ENCODE measurements around the gene PNMA8A.
A peak's percentile ranks its signal among the peaks of the same experiment; 100 is the strongest.
"Not testable (repeated sequence)": the region's sequence is repeated elsewhere in the genome, so short reads cannot be mapped to it uniquely, and the experiment has no call there.

PNMA8A gene

DNA sequence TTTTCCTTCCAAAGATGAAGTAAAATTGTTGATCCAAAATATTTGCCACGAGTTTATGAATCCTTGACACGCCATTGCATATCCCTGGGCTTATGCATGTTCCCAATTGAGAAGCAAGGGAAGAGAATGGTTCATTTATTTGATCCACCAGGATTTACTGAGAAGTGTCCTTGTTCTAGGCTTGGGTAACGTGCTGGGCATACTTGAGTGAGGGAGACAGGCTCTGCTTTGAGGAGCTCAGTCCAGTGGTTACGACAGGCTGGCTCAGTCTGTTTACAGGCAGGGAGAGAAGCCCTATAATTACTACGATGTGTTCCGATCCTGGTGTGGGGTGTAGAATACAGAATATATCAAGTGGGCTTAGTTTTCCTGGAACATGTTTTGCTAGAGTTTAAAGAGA lies 36.4 kb downstream of the PNMA8A start:
- H3K9me3 ChIP-seq (ENCODE audit: control insufficient read depth, low read length) = no peaks in the 10 kb centered on the region
- no peak overlapping the region for H3K9ac ChIP-seq (ENCODE audit: low read length)

GRCh38 chr19:46433470-46433869 lies 37.9 kb downstream of the PNMA8A start:
- peaks cover 12% of the 10 kb centered on the region for H3K27me3 ChIP-seq (ENCODE audit: control insufficient read depth, insufficient read depth, low read length)
- not testable (repeated sequence) for H3K9me3 ChIP-seq (ENCODE audit: control insufficient read depth, low read length); H3K9ac ChIP-seq (ENCODE audit: low read length); H3K4me3 ChIP-seq (ENCODE audit: low read length); H3K4me1 ChIP-seq (ENCODE audit: control insufficient read depth, insufficient read depth, low read length); H3K36me3 ChIP-seq (ENCODE audit: control insufficient read depth, insufficient read depth, low read length)

More for the DNA sequence above, 36.4 kb downstream of the PNMA8A start:
- no peak overlapping the region for H3K4me3 ChIP-seq (ENCODE audit: low read length)
- no peaks in the 10 kb centered on the region for H3K36me3 ChIP-seq (ENCODE audit: control insufficient read depth, insufficient read depth, low read length)
- peaks cover 1% of the 10 kb centered on the region for H3K27me3 ChIP-seq (ENCODE audit: control insufficient read depth, insufficient read depth, low read length)
- H3K4me1 ChIP-seq (ENCODE audit: control insufficient read depth, insufficient read depth, low read length) = no peaks in the 10 kb centered on the region

- H3K4me3 ChIP-seq (ENCODE audit: low read length) = no peak overlapping the region
- H3K36me3 ChIP-seq (ENCODE audit: control insufficient read depth, insufficient read depth, low read length) = no peaks in the 10 kb centered on the region
- H3K9me3 ChIP-seq (ENCODE audit: control insufficient read depth, low read length) = no peaks in the 10 kb centered on the region
- H3K4me1 ChIP-seq (ENCODE audit: control insufficient read depth, insufficient read depth, low read length) = peaks cover 2% of the 10 kb centered on the region
- peaks cover 29% of the 10 kb centered on the region for H3K27me3 ChIP-seq (ENCODE audit: control insufficient read depth, insufficient read depth, low read length)
- H3K9ac ChIP-seq (ENCODE audit: low read length) = no peak overlapping the region
Measured at GRCh38 chr19:46431824-46432223, 39.5 kb downstream of the PNMA8A start.

GRCh38 chr19:46429999-46430398 lies 41.4 kb downstream of the PNMA8A start:
- no peaks in the 10 kb centered on the region for H3K9me3 ChIP-seq (ENCODE audit: control insufficient read depth, low read length)
- H3K4me3 ChIP-seq (ENCODE audit: low read length) = no peak overlapping the region
- H3K36me3 ChIP-seq (ENCODE audit: control insufficient read depth, insufficient read depth, low read length) = no peaks in the 10 kb centered on the region
- H3K4me1 ChIP-seq (ENCODE audit: control insufficient read depth, insufficient read depth, low read length) = peaks cover 5% of the 10 kb centered on the region
- H3K27me3 ChIP-seq (ENCODE audit: control insufficient read depth, insufficient read depth, low read length) = peaks cover 37% of the 10 kb centered on the region
- no peak overlapping the region for H3K9ac ChIP-seq (ENCODE audit: low read length)

DNA sequence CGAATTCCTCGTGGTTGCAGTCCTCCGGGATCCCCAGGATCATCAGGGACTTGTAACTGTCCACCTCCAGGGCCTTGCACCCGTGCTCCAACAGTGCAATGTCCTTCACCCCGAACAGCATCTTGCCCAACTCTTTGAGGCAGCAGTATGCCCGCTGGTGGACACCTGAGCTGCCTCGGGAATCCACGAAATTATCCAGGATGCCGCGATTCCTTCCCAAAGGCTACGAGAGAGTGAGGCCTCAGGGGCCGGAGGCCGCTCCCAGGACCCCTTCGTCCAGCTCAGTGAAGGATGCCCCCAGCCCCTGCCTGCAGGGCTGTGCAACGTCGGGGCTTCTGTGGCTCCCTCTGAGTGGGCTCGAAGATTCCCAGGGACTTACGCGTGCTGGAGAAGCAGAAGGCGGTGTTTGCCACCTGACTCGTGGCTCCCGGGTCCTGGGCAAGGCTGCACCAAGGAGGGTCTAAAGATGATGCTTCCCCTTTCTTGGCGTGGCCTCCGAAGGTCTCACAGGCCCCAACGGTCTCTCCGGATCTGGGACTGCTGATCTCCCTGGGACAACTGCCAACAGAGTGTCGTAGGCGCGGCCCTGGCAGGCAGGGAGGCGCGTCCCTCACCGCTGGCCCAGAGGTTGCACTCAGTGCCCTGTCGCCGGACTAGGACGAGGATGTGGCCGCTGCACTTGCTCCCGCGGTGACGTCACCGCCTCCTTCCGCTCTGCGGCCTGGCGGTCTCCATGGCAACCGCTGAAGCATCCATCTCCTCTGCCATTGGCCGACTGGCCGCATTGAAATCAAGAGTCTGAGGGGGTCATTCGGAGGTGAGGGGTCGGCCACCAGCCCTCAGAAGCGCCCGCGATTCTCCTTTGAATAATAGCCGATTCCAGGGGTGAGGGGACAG lies 42.9 kb downstream of the PNMA8A start, which contains the start of gene PNMA8C:
Gene PNMA8C, minus strand, starts transcription at position 698 of the 897 bp plus-strand sequence. Its CDS starts 577 bp downstream, at position 121.
- Histone ChIP-seq H3K4me1 (ENCODE audit: control insufficient read depth, insufficient read depth, low read length) (peaks cover 5% of the 10 kb centered on the region), H3K9me3 (ENCODE audit: control insufficient read depth, low read length) (no peaks in the 10 kb centered on the region), H3K9ac (ENCODE audit: low read length) (no peak within 1 kb of the TSS), H3K27me3 (ENCODE audit: control insufficient read depth, insufficient read depth, low read length) (peaks cover 37% of the 10 kb centered on the region), H3K4me3 (ENCODE audit: low read length) (no peak within 1 kb of the TSS), H3K36me3 (ENCODE audit: control insufficient read depth, insufficient read depth, low read length) (no peaks in the 10 kb centered on the region)

DNA sequence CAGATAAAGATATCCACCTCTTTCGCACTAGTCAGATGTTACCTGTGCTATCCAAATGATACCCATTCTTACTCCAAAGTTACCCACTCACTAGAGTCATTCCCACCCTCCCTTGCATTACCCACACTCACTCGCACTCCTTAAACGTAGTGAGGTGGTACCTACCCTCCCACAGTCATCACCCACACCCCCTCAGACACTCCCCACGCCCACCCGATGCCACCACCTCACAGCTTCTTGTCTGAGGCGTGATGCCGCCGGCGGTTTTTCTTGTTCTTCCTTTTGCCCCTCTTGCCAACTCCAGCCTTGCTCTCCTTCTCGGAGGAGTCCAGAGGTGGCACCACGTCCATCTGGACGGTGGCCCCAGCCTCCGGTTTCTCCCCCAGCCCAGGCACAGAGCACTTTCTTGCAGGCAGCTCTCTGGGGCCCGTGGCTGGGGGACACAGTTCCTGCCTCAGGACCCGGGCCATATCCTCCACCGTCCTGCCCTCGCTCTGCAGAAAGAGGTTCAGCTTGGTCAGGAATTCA lies 43.8 kb downstream of the PNMA8A start:
- no peaks in the 10 kb centered on the region for H3K9me3 ChIP-seq (ENCODE audit: control insufficient read depth, low read length)
- H3K9ac ChIP-seq (ENCODE audit: low read length) = no peak overlapping the region
- H3K36me3 ChIP-seq (ENCODE audit: control insufficient read depth, insufficient read depth, low read length) = no peaks in the 10 kb centered on the region
- H3K4me3 ChIP-seq (ENCODE audit: low read length) = no peak overlapping the region
- H3K27me3 ChIP-seq (ENCODE audit: control insufficient read depth, insufficient read depth, low read length) = peaks cover 37% of the 10 kb centered on the region
- H3K4me1 ChIP-seq (ENCODE audit: control insufficient read depth, insufficient read depth, low read length) = peaks cover 5% of the 10 kb centered on the region

GRCh38 chr19:46426506-46427162 lies 44.7 kb downstream of the PNMA8A start:
- no peaks in the 10 kb centered on the region for H3K36me3 ChIP-seq (ENCODE audit: control insufficient read depth, insufficient read depth, low read length)
- H3K4me3 ChIP-seq (ENCODE audit: low read length) = peak overlapping the region; percentile 9
- H3K4me1 ChIP-seq (ENCODE audit: control insufficient read depth, insufficient read depth, low read length) = peaks cover 5% of the 10 kb centered on the region
- H3K9ac ChIP-seq (ENCODE audit: low read length) = peak overlapping the region; percentile 32
- H3K27me3 ChIP-seq (ENCODE audit: control insufficient read depth, insufficient read depth, low read length) = peaks cover 37% of the 10 kb centered on the region
- no peaks in the 10 kb centered on the region for H3K9me3 ChIP-seq (ENCODE audit: control insufficient read depth, low read length)

GRCh38 chr19:46426035-46426505 lies 45.3 kb downstream of the PNMA8A start:
- Histone ChIP-seq H3K4me3 (ENCODE audit: low read length) (peak overlapping the region; percentile 9), H3K9ac (ENCODE audit: low read length) (peak overlapping the region; percentile 32), H3K27me3 (ENCODE audit: control insufficient read depth, insufficient read depth, low read length) (peaks cover 37% of the 10 kb centered on the region), H3K36me3 (ENCODE audit: control insufficient read depth, insufficient read depth, low read length) (no peaks in the 10 kb centered on the region), H3K4me1 (ENCODE audit: control insufficient read depth, insufficient read depth, low read length) (peaks cover 5% of the 10 kb centered on the region), H3K9me3 (ENCODE audit: control insufficient read depth, low read length) (no peaks in the 10 kb centered on the region)

DNA sequence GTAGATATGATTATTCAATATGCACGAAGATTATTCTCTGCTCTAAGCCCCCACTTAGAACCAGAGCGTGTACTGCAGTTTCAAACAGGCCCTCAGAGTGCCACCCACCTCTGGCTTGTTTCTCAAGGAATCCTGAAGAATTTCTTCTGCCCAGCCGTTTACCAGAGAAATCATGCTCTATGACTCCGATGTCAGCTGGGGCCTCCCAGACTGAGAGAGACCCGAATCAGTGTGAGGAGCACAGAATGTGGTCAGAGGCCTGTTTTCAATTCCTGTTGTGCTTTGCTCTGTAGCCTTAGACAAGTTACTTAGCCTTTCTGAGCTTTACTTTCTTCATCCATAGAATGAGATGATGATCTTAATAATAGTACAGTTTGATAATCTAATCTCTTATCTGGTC lies 48.2 kb downstream of the PNMA8A start:
- Histone ChIP-seq H3K9me3 (ENCODE audit: control insufficient read depth, low read length) (no peaks in the 10 kb centered on the region), H3K9ac (ENCODE audit: low read length) (no peak overlapping the region), H3K27me3 (ENCODE audit: control insufficient read depth, insufficient read depth, low read length) (peaks cover 22% of the 10 kb centered on the region), H3K36me3 (ENCODE audit: control insufficient read depth, insufficient read depth, low read length) (no peaks in the 10 kb centered on the region), H3K4me1 (ENCODE audit: control insufficient read depth, insufficient read depth, low read length) (peaks cover 5% of the 10 kb centered on the region), H3K4me3 (ENCODE audit: low read length) (no peak overlapping the region)

DNA sequence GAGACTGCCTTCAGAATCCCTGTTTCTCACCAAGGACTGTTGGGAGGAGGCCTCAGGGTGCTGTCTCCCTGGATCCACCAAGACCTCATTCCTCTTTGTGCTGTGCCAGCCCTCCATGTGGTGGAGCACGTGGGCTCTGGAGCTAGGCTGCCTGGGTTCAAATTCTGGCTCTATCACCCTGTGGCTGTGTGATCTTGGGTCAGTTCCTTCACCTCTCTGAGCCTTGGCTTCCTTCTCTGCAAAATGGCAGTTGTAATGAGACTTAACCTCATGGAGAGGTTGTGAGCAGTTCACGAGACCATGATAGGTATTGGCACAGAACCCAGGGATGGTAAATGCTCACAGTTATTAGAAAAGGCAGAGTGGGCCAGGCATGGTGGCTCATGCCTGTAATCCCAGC lies 49.0 kb downstream of the PNMA8A start:
- no peaks in the 10 kb centered on the region for H3K36me3 ChIP-seq (ENCODE audit: control insufficient read depth, insufficient read depth, low read length)
- no peak overlapping the region for H3K9ac ChIP-seq (ENCODE audit: low read length)
- H3K9me3 ChIP-seq (ENCODE audit: control insufficient read depth, low read length) = no peaks in the 10 kb centered on the region
- H3K4me1 ChIP-seq (ENCODE audit: control insufficient read depth, insufficient read depth, low read length) = peaks cover 5% of the 10 kb centered on the region
- H3K4me3 ChIP-seq (ENCODE audit: low read length) = no peak overlapping the region
- H3K27me3 ChIP-seq (ENCODE audit: control insufficient read depth, insufficient read depth, low read length) = peaks cover 13% of the 10 kb centered on the region

DNA sequence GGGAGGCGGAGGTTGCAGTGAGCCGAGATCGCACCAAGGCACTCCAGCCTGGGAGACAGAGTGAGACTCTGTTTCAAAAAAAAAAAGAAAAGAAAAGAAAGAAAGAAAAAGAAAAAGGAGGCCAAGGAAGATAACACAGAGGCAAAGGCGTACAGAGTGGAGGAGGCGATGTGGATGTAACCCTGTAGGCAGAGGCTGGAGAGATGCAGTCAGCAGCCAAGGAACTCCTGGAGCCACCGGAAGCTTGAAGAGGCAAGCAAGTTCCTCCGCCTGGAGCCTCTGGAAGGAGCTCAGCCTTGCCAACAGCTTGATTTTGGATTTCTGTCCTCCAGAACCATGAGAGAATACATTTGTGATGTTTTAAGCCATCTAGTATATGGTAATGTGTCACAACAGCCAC lies 51.3 kb downstream of the PNMA8A start:
- Histone ChIP-seq H3K4me1 (ENCODE audit: control insufficient read depth, insufficient read depth, low read length) (no peaks in the 10 kb centered on the region), H3K27me3 (ENCODE audit: control insufficient read depth, insufficient read depth, low read length) (peaks cover 17% of the 10 kb centered on the region), H3K4me3 (ENCODE audit: low read length) (no peak overlapping the region), H3K9me3 (ENCODE audit: control insufficient read depth, low read length) (no peaks in the 10 kb centered on the region), H3K9ac (ENCODE audit: low read length) (no peak overlapping the region), H3K36me3 (ENCODE audit: control insufficient read depth, insufficient read depth, low read length) (no peaks in the 10 kb centered on the region)

Measured in mucosa of stomach (tissue), 1 donor.